NCI-H345 (cell line): ENCODE data around the gene BAG1.

Experiments used
- DNase-seq: peaks from one replicate; lab custom pipeline; 2025; lab: John Stamatoyannopoulos, UW

BAG1 gene

DNA sequence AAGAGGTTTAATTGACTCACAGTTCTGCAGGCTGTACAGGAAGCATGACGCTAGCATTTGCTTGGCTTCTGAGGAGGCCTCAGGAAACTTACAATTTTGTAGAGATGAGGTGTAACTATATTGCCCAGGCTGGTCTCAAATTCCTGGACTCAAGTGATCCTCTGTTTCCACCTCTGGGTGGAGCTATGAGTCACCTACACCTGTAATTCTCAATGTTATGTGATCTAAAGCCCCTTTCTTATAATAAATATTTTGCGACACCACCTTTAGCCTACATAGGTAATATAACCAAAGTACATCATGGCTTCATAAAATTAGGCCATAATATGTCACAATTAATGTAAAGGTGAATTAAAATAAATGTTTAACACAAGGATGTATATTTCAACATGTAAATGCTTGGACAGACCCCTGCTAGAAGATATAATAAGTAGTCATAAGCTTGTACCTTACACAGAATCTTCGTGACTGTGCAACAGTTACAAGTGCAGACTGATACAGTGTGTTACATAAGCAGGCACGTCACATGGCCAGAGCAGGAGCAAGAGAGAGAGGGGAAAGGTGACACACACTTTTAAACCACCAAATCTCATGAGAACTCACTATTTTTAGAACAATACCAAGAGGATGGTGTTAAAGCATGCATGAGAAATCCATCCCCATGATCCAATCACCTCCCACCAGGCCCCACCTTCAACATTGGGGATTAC, 54.3 kb downstream of the BAG1 start:
- DNase-seq = no peak

DNA sequence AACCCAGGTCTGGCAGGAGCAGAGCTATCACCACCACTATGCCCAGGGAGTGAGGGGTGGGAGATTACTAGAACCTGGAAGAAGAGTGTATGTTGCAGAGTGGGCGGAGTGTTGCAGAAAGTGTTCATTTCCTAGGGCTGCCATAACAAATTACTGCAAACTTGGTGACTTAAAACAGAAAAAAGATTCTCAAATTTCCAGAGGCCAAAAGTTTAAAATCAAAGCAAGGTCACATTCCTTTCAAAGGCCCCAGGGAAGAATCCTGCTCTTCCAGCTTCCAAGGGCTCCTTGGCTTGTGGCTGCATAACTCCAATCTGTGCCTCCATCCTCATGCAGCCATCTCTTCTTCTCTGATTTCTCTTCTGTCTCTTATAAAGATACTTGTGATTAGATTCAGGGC, 55.1 kb downstream of the BAG1 start:
- DNase-seq = no peak

DNA sequence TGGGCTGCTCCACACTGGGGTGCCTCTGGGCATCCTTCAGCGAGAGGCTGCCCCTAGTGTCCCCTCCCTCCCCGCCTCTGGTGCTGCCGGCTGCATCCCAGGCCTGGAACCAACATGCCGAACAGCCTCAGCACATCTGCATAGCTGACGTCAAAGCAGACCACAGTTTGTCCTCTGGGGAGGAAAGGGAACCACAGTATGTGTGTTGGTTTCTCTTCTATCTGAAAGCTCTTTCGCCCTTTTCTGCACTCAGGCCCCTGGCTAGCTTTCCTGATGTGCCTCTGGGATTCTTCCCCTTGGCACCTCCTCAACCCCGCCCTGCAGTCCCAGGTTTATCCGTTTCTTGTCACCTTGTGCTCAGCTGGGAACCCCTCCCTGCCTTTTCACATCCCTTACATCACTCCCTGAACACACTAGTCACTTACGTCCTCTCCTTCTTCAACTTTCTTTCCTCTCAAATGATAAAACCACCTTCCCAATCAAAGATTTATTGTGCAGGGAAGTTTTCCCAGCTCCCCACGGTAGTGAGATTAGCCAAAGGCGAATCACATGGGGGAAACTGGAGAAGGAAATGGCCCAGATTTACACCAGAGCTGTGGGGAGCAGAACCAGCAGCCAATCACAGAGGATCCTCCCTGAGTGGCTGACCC, 61.8 kb downstream of the BAG1 start:
- DNase-seq = no peak
